GM19193 (cell line): ENCODE measurements around the gene CHCHD3.

Experiments
- POLR2A ChIP-seq: IDR thresholded peaks from 4 replicates; pipeline ENCODE4 v1.6.1; 2011; ENCODE audit not compliant: insufficient read depth, insufficient read length; ENCODE audit errors: extremely low read depth

Gene CHCHD3

GRCh38 chr7:132750096-132750495 is 331.8 kb downstream of the CHCHD3 start:
- no peak for TF ChIP-seq POLR2A

GRCh38 chr7:132745510-132745909 is 336.4 kb downstream of the CHCHD3 start:
- no peak for TF ChIP-seq POLR2A

GRCh38 chr7:132743974-132744373 is 337.9 kb downstream of the CHCHD3 start:
- TF ChIP-seq POLR2A: no peak

- no peak for TF ChIP-seq POLR2A
These were observed 339.7 kb downstream of the CHCHD3 start for GRCh38 chr7:132742189-132742612.

- TF ChIP-seq POLR2A: no peak
These were observed 341.7 kb downstream of the CHCHD3 start for GRCh38 chr7:132740176-132740575.

- no peak for TF ChIP-seq POLR2A
These were observed 342.5 kb downstream of the CHCHD3 start for GRCh38 chr7:132739271-132739955.

- TF ChIP-seq POLR2A: no peak
These were observed 343.6 kb downstream of the CHCHD3 start for GRCh38 chr7:132738254-132738653.

GRCh38 chr7:132735476-132735875 is 346.4 kb downstream of the CHCHD3 start:
- no peak for TF ChIP-seq POLR2A
